ENCODE measurements around the gene RAB25.

The RAB25 gene

DNA sequence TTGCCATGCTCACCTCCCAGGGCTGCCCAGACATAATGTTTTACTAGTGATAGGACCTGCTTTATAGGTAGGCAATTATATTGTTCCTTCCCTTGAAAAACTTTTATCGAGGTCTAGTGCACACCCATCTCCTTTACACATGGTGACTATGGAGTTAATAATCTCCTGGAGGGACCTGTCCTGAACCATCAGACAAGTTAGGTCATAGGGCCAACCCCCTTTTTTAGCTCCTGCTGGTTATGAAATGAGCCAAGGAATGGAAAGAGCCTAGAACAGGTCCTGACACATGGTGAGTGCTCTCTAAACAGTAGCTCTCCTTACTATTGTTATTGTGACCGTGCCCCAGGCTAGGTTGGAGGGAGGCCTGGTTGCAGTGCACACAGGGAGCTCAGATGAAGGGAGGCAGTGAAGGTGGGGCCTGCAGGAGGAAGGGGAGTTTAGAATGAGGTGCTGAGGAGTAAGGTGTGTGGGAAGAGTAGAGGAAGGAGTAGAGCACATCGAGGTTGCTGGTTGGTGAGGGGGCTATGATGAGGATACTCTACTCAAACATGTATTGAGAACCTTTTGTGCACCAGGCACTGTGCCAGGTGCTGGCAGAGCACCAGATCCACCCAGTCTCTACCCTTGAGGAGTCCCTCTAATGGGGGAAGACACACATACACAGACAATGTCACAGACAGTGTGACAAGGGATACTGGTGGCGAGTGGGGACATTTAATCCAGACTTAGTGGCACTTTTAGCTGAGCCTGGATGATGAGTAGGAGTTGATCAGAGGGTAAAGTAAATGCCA, 39.4 kb downstream of the RAB25 start:
- DNase-seq (ENCODE audit: low read depth in 4 of 4, low spot score in 1 of 4): no peak

- DNase-seq (ENCODE audit: low read depth in 4 of 4, low spot score in 1 of 4): no peak
These were observed 40.9 kb downstream of the RAB25 start for GRCh38 chr1:156101880-156102279.

- no peak for DNase-seq (ENCODE audit: low read depth in 4 of 4, low spot score in 1 of 4)
These were observed 41.9 kb downstream of the RAB25 start for GRCh38 chr1:156102633-156103511.

GRCh38 chr1:156103521-156103947, 42.6 kb downstream of the RAB25 start:
- DNase-seq (ENCODE audit: low read depth in 4 of 4, low spot score in 1 of 4): no peak

GRCh38 chr1:156104065-156104810, 43.3 kb downstream of the RAB25 start:
- no peak for DNase-seq (ENCODE audit: low read depth in 4 of 4, low spot score in 1 of 4)

- DNase-seq (ENCODE audit: low read depth in 4 of 4, low spot score in 1 of 4): no peak
These were observed 44.2 kb downstream of the RAB25 start for GRCh38 chr1:156104861-156105832.

GRCh38 chr1:156106624-156107488, 45.9 kb downstream of the RAB25 start:
- DNase-seq (ENCODE audit: low read depth in 4 of 4, low spot score in 1 of 4): no peak

- DNase-seq (ENCODE audit: low read depth in 4 of 4, low spot score in 1 of 4): no peak
These were observed 47.1 kb downstream of the RAB25 start for GRCh38 chr1:156108057-156108456.

- no peak for DNase-seq (ENCODE audit: low read depth in 4 of 4, low spot score in 1 of 4)
These were observed 47.8 kb downstream of the RAB25 start for GRCh38 chr1:156108664-156109241.

DNA sequence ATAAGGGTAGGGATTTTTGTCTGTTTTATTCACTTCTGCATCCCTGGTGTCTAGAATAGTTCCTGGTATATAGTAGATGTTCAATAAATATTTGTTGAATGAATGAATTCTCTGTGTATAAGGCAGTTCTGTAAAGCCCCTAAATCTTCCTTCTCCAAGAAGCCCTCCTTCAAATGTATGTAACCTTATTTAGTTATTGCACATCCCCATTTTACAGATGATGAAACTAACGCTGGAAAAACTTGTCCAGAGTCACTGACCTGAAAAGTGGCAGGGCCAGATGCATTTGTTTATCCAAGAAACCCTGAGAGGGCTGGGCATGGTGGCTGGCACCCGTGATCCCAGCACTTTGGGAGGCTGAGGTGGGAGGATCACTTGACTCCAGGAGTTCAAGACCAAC, 49.3 kb downstream of the RAB25 start:
- no peak for DNase-seq (ENCODE audit: low read depth in 4 of 4, low spot score in 1 of 4)

DNA sequence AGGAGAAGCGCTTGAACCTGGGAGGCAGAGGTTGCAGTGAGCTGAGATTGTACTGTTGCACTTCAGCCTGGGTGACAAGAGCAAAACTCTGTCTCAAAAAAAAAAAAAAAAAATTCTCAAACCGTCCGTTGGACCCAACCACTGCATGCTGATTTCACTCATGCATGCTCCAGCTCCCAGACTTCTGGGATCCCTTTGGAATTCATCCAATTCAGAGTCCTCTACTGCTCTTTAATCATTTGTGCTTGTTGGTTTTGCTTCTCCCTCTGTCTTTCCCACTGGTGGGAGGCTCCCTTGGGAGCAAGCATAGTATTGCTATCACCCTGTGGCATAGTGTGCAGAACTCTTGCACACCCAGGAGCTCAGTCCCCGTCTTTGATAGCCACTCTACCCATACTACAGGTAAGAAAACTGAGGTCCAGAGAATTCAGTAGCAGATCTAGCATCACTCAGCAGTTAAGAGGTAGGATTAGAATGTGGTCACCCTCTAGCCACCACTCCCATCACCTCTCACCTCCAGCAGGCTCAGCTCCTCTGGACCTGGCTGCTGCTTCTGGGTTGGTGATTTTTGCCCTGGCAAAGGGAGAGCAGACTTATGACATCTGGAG, 50.5 kb downstream of the RAB25 start:
- DNase-seq (ENCODE audit: low read depth in 4 of 4, low spot score in 1 of 4): no peak

DNA sequence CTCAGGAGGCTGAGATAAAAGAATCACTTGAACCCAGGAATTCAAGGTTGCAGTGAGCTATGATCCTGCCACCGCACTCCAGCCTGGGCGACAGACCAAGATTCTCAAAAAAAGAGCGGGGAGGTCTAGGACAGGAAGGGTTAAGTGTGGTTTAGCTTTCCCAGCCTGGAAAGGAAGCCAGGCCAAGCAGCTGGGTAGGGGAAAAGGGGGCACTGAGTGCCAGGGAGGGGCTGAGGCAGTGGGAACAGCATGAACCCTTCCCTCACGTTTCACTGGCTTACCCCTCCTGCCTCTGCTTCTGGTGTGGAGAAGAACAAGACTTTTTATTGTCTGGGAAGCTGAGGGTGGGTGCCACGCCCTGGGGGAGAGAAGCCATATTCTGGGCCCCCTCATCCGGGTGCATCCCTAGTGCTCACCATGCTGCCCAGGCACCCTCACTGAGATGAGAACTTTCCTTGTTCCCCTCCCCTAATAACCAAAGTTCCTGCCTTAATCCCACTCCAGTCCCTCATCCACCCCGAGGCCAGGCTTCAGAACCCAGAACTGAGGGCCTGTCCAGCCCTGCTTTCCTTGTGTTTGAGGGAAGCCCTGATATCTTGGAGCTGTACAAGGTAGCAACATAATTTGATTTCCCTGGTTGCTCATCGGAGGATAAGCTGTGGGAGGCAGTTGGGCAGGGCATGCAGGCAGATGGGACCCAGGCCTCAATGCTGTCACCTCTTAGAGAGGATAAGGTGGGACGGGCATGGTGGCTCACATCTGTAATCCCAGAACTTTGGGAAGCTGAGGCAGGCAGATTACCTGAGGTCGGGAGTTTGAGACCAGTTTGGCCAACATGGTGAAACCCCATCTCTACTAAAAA, 51.5 kb downstream of the RAB25 start:
- no peak for DNase-seq (ENCODE audit: low read depth in 4 of 4, low spot score in 1 of 4)

DNA sequence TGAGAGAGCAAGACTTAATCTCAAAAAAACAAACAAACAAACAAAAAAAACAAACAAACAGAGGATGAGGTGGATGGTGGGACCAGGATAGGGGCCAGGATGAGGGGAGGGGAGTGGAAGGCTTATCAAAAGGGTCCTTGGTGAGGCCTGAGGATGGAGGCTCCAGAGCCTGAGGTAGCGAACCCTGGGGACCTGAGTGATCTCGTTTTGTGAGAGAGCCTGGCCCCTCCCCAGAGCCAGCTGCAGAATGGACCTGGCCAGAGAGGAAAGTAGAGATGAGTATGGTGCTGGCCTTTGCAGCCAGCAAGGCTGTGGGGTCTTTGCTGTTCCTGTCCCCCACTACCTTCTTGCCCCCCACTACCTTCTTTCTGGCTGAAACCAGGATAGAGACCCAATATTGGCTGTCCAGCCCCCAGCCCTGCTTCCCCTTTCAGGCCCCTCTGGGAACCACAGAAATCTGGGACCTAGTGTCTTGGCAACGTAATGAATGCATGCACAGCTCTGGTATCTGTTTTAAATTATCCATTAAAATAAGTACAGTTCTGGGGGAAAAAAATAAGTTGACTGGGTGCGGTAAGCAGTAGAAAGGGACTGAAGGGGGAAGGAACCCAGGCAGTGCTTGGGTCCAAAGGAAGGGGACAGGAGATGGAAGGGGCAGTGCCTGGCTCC, 52.5 kb downstream of the RAB25 start:
- no peak for DNase-seq (ENCODE audit: low read depth in 4 of 4, low spot score in 1 of 4)

DNA sequence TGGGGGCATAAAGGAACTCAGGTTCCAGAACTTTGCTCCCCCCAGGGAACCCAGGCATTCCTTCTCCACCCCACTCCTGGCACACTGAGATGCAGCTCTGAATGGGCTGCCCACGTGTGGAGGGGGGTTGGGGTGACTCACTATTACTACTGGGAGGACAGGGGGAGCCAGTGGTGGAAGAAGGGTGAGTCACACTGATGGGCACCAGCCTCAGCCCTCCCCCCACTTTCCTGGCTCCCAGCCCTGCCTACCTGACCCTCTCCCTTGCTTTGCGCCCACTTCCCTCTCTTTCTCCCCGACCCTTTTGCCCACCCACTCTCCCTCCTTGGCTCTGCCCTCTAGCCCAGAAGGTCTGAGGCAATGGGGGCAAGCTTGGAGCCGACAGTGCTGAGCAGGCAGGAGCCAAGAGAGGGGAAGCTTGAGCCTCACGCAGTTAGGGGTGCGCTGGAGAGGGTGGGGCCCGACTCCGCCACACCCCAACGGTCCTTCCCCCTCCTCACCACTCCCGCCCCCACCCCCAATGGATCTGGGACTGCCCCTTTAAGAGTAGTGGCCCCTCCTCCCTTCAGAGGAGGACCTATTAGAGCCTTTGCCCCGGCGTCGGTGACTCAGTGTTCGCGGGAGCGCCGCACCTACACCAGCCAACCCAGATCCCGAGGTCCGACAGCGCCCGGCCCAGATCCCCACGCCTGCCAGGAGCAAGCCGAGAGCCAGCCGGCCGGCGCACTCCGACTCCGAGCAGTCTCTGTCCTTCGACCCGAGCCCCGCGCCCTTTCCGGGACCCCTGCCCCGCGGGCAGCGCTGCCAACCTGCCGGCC, 53.4 kb downstream of the RAB25 start, which contains the start of gene LMNA:
LMNA (plus strand) TSS at position 611 of the 818 bp plus-strand sequence. CDS start 208 bp downstream, outside the sequence.
- DNase-seq (ENCODE audit: low read depth in 4 of 4, low spot score in 1 of 4): peak in 3 of 4 experiments; percentile 53 to 79 (median 59)

GRCh38 chr1:156114919-156115513, 54.1 kb downstream of the RAB25 start:
- no peak for DNase-seq (ENCODE audit: low read depth in 4 of 4, low spot score in 1 of 4)

Data from stimulated activated CD4-positive, alpha-beta T cell treated with anti-CD3 and anti-CD28 coated beads, Interleukin-1b, Interleukin-23, amount 100 ng/mL, for 24 hours (primary cell).